Measurements from ENCODE around the gene TTC28.

TTC28 gene

GRCh38 chr22:28031383-28031922 is 648.2 kb downstream of the TTC28 start:
- no peak for DNase-seq

- no peak for DNase-seq
Measured at GRCh38 chr22:28030473-28030872, 649.2 kb downstream of the TTC28 start.

GRCh38 chr22:28029956-28030355 is 649.7 kb downstream of the TTC28 start:
- no peak for DNase-seq

- DNase-seq: peak; percentile 50
Measured at GRCh38 chr22:28029201-28029948, 650.3 kb downstream of the TTC28 start.

GRCh38 chr22:28027453-28028448 is 651.9 kb downstream of the TTC28 start:
- DNase-seq: peak; percentile 54

GRCh38 chr22:28025866-28026575 is 653.6 kb downstream of the TTC28 start:
- DNase-seq: no peak

GRCh38 chr22:28025333-28025732 is 654.3 kb downstream of the TTC28 start:
- DNase-seq: no peak

- DNase-seq: no peak
Measured at GRCh38 chr22:28024422-28024888, 655.2 kb downstream of the TTC28 start.

GRCh38 chr22:28023774-28024173 is 655.9 kb downstream of the TTC28 start:
- no peak for DNase-seq

GRCh38 chr22:28023036-28023435 is 656.6 kb downstream of the TTC28 start:
- no peak for DNase-seq

- DNase-seq: no peak
Measured at GRCh38 chr22:28021998-28022660, 657.5 kb downstream of the TTC28 start.

GRCh38 chr22:28021116-28021997 is 658.3 kb downstream of the TTC28 start:
- no peak for DNase-seq

GRCh38 chr22:28019881-28020861 is 659.5 kb downstream of the TTC28 start:
- no peak for DNase-seq

GRCh38 chr22:28019360-28019759 is 660.3 kb downstream of the TTC28 start:
- peak; percentile 0 for DNase-seq

GRCh38 chr22:28018461-28018927 is 661.1 kb downstream of the TTC28 start:
- no peak for DNase-seq

- no peak for DNase-seq
Measured at GRCh38 chr22:28017859-28018258, 661.8 kb downstream of the TTC28 start.

- DNase-seq: no peak
Measured at GRCh38 chr22:28017558-28017820, 662.2 kb downstream of the TTC28 start.

GRCh38 chr22:28016781-28017557 is 662.7 kb downstream of the TTC28 start:
- no peak for DNase-seq

All from DMS79 (cell line).